GM23248 (cell line): Measurements from ENCODE around the gene PRR9. TPM values are rescaled to one million over a fixed set of nuclear protein-coding genes. Genes with fewer than 3 reads are reported as not detected.
A peak's percentile ranks its signal among the peaks of the same experiment; 100 is the strongest.

ENCODE experiments used
- DNase-seq: peaks from one replicate; pipeline ENCODE4 v3.0.0-alpha.2; 2015
- H2AFZ ChIP-seq: fragments of 200-600 bp; sonication (generic); 2 replicates; pipeline ENCODE4 v1.6.1; 2016; ENCODE audit warnings: antibody characterized with exemption
- H3F3A ChIP-seq: fragments of 200-600 bp; sonication (generic); 2 replicates; pipeline ENCODE4 v1.6.1; 2016; ENCODE audit warnings: mild to moderate bottlenecking, antibody characterized with exemption, mixed run types; ENCODE audit not compliant: insufficient read depth
- H3K27ac ChIP-seq: fragments of 200-600 bp; sonication (generic); 2 replicates; pipeline ENCODE4 v1.5.1; 2016; ENCODE audit warnings: mild to moderate bottlenecking
- H3K27me3 ChIP-seq: fragments of 200-600 bp; sonication (generic); replicated peaks from 2 replicates; pipeline ENCODE4 v1.6.1; 2016; ENCODE audit warnings: mild to moderate bottlenecking; ENCODE audit not compliant: insufficient read depth
- H3K36me3 ChIP-seq: fragments of 200-600 bp; sonication (generic); 2 replicates; pipeline ENCODE4 v1.6.1; 2016; ENCODE audit warnings: low read depth, mild to moderate bottlenecking
- H3K4me1 ChIP-seq: fragments of 200-600 bp; sonication (generic); 2 replicates; pipeline ENCODE4 v1.6.1; 2016; ENCODE audit warnings: mild to moderate bottlenecking; ENCODE audit not compliant: insufficient read depth
- H3K4me2 ChIP-seq: fragments of 200-600 bp; sonication (generic); one replicate; pipeline ENCODE4 v1.6.1; 2016; ENCODE audit warnings: mild to moderate bottlenecking; ENCODE audit not compliant: unreplicated experiment
- H3K4me3 ChIP-seq: fragments of 200-600 bp; sonication (generic); 2 replicates; pipeline ENCODE4 v1.5.1; 2016; ENCODE audit warnings: mild to moderate bottlenecking
- H3K79me2 ChIP-seq: fragments of 200-600 bp; sonication (generic); 2 replicates; pipeline ENCODE4 v1.6.1; 2016; ENCODE audit warnings: mild to moderate bottlenecking; ENCODE audit not compliant: insufficient read depth
- H3K9ac ChIP-seq: fragments of 200-600 bp; sonication (generic); 2 replicates; pipeline ENCODE4 v1.6.1; 2016; ENCODE audit warnings: mild to moderate bottlenecking
- H3K9me2 ChIP-seq: fragments of 200-600 bp; sonication (generic); 2 replicates; pipeline ENCODE4 v1.6.1; 2016; ENCODE audit warnings: mixed run types, mild to moderate bottlenecking, moderate library complexity; ENCODE audit not compliant: insufficient read depth
- H3K9me3 ChIP-seq: fragments of 200-600 bp; sonication (generic); one replicate; pipeline ENCODE4 v1.6.1; 2017; ENCODE audit warnings: low read depth
- H4K20me1 ChIP-seq: fragments of 200-600 bp; sonication (generic); 2 replicates; pipeline ENCODE4 v1.6.0; 2016; ENCODE audit not compliant: insufficient read depth
- EZH2 ChIP-seq: fragments of 200-600 bp; sonication (generic); IDR thresholded peaks from 2 replicates; pipeline ENCODE4 v1.6.1; 2018; ENCODE audit warnings: antibody characterized with exemption, mild to moderate bottlenecking; ENCODE audit not compliant: insufficient read depth, poor library complexity, severe bottlenecking
- EZH2phosphoT487 ChIP-seq: fragments of 200-600 bp; sonication (generic); IDR thresholded peaks from 2 replicates; pipeline ENCODE4 v1.6.1; 2018; ENCODE audit warnings: antibody characterized with exemption, moderate library complexity, mild to moderate bottlenecking, low read depth; ENCODE audit not compliant: insufficient read depth
- WGBS, 2 experiments: methylation state at CpG; one replicate each; pipeline ENCODE4 v1.1.6; 2015 to 2017; ENCODE audit warnings: low lambda C conversion rate in 2 of 2, low coverage in 1 of 2; ENCODE audit errors: missing lambda C conversion rate in 2 of 2; 5-methylcytosine and 5-hydroxymethylcytosine counted together
- in situ Hi-C: fragments of 300-500 bp; cut with MboI; formaldehyde crosslinking; loops from 2 replicates; pipeline ENCODE4 v1.15.0; 2020
- polyA plus RNA-seq: library from polyadenylated mRNA; unstranded; fragments of >200 nt; fragmentation: Nextera tagmentation; extraction: Ambion mirVana; gene quantifications from 2 replicates; pipeline ENCODE4 v1.2.1, GENCODE V29; 2016
- total RNA-seq: library from RNA; depleted of rRNA; stranded (reverse); fragments of >200 nt; shearing (Covaris generic); gene quantifications from 2 replicates; pipeline ENCODE4 v1.2.3, GENCODE V29; 2014

PRR9 gene
- total and polyA plus RNA-seq, 2 experiments from 2014 or later: 0.30 TPM; not detected in 1

GRCh38 chr1:153253693-153254092, 36.3 kb downstream of the PRR9 start:
- Histone ChIP-seq H4K20me1 (no peaks in the 10 kb centered on the region), H3K9me3 (no peaks in the 10 kb centered on the region), H3K4me2 (no peak overlapping the region), H3K4me3 (no peak overlapping the region), H3K4me1 (no peaks in the 10 kb centered on the region), H3K9me2 (no peaks in the 10 kb centered on the region), H3K27ac (no peak overlapping the region), H3K27me3 (0 out of 2 replicates have a peak, but pooled peaks cover 5% of the 10 kb centered on the region), H2AFZ (no peak overlapping the region), H3K9ac (no peak overlapping the region), H3K79me2 (no peaks in the 10 kb centered on the region), H3F3A (no peaks in the 10 kb centered on the region), H3K36me3 (no peaks in the 10 kb centered on the region)
- DNase-seq: no peak
- 0% methylated on average over 1 of the region's 1 CpG for WGBS, 2 experiments
- TF ChIP-seq EZH2phosphoT487 (no peak), EZH2 (no peak)
- in situ Hi-C loops: no loop called here

GRCh38 chr1:153259387-153259786, 42.0 kb downstream of the PRR9 start, which contains the start of gene LORICRIN:
Gene LORICRIN (plus strand): TSS chr1:153259687. CDS start chr1:153260950, 1,263 bp downstream.
- H3K4me2 ChIP-seq: no peak within 1 kb of the TSS
- no peak within 1 kb of the TSS for H2AFZ ChIP-seq
- H3K27ac ChIP-seq: no peak within 1 kb of the TSS
- no peaks in the 10 kb centered on the region for H3K36me3 ChIP-seq
- H3K9ac ChIP-seq: no peak within 1 kb of the TSS
- H3K9me2 ChIP-seq: no peaks in the 10 kb centered on the region
- 0 out of 2 replicates have a peak, but pooled peaks cover 4% of the 10 kb centered on the region for H3K4me1 ChIP-seq
- DNase-seq: peak; percentile 4
- TF ChIP-seq EZH2 (no peak), EZH2phosphoT487 (no peak)
- no peak within 1 kb of the TSS for H3K4me3 ChIP-seq
- H4K20me1 ChIP-seq: no peaks in the 10 kb centered on the region
- H3K9me3 ChIP-seq: no peaks in the 10 kb centered on the region
- H3K79me2 ChIP-seq: no peaks in the 10 kb centered on the region
- peaks cover 28% of the 10 kb centered on the region for H3K27me3 ChIP-seq
- 88% methylated on average over 3 of the region's 3 CpGs for WGBS, 2 experiments
- no peaks in the 10 kb centered on the region for H3F3A ChIP-seq
- in situ Hi-C loops: no loop called here

- H2AFZ ChIP-seq: peak overlapping the region; percentile 28; the same call in 1 of the 2 replicates
- H3K9me2 ChIP-seq: no peaks in the 10 kb centered on the region
- H3K36me3 ChIP-seq: no peaks in the 10 kb centered on the region
- H3K9ac ChIP-seq: no peak overlapping the region
- peak overlapping the region; percentile 63 for H3K4me3 ChIP-seq
- TF ChIP-seq EZH2phosphoT487: no peak
- no peak for TF ChIP-seq EZH2
- DNase-seq: peak; percentile 25
- 17 to 28% methylated on average over 19 to 45 of the region's 45 CpGs for WGBS, 2 experiments
- 0 out of 2 replicates have a peak, but pooled peaks cover 4% of the 10 kb centered on the region for H3K4me1 ChIP-seq
- H3K27me3 ChIP-seq: peaks cover 41% of the 10 kb centered on the region
- H4K20me1 ChIP-seq: no peaks in the 10 kb centered on the region
- no peak overlapping the region for H3K27ac ChIP-seq
- H3K4me2 ChIP-seq: peak overlapping the region; percentile 68
- H3K79me2 ChIP-seq: no peaks in the 10 kb centered on the region
- in situ Hi-C loops: no loop called here
- H3K9me3 ChIP-seq: no peaks in the 10 kb centered on the region
- no peaks in the 10 kb centered on the region for H3F3A ChIP-seq
Measured at GRCh38 chr1:153260585-153261280, 43.3 kb downstream of the PRR9 start.

- WGBS, 2 experiments: 2% methylated on average over 40 to 45 of the region's 80 CpGs
- Histone ChIP-seq H3K9me3 (no peaks in the 10 kb centered on the region), H3K9ac (no peak overlapping the region), H2AFZ (peak overlapping the region; percentile 28; the same call in 1 of the 2 replicates), H3F3A (no peaks in the 10 kb centered on the region), H3K36me3 (no peaks in the 10 kb centered on the region), H3K4me3 (peak overlapping the region; percentile 63), H4K20me1 (no peaks in the 10 kb centered on the region), H3K4me1 (0 out of 2 replicates have a peak, but pooled peaks cover 4% of the 10 kb centered on the region), H3K9me2 (no peaks in the 10 kb centered on the region), H3K27ac (no peak overlapping the region), H3K79me2 (no peaks in the 10 kb centered on the region), H3K27me3 (peaks cover 47% of the 10 kb centered on the region), H3K4me2 (peak overlapping the region; percentile 68)
- TF ChIP-seq EZH2 (peak; percentile 74), EZH2phosphoT487 (no peak)
- in situ Hi-C loops: no loop called here
- DNase-seq: peak; percentile 62
Measured at GRCh38 chr1:153261281-153262069, 44.1 kb downstream of the PRR9 start.
